B cell (primary cell): ENCODE data around the gene C12orf57. TPM values are rescaled to one million over a fixed set of nuclear protein-coding genes. Genes with fewer than 3 reads are reported as not detected.
A peak's percentile ranks its signal among the peaks of the same experiment; 100 is the strongest.

ENCODE experiments used
- ATAC-seq: fragments of 200-7000 bp; cut with Tn5 transposase; one replicate; pipeline ENCODE4 v1.10.0; 2021; ENCODE audit warnings: low read depth, mild to moderate bottlenecking, moderate number of reproducible peaks, moderate library complexity
- CTCF ChIA-PET: fragments of 350-600 bp; sonication (Branson Sonifier 250); formaldehyde crosslinking; loops from one replicate; lab custom pipeline; 2021; ENCODE audit warnings: antibody characterized with exemption, inconsistent platforms; lab: Charles Lee
- POLR2A ChIA-PET: fragments of 350-600 bp; sonication (Branson Sonifier 250); formaldehyde crosslinking; loops from one replicate; lab custom pipeline; 2021; ENCODE audit warnings: antibody characterized with exemption; lab: Charles Lee
- DNase-seq: peaks from one replicate; pipeline ENCODE4 v3.0.0; 2013
- H2AFZ ChIP-seq: 2 replicates; pipeline ENCODE4 v1.6.1; 2012; ENCODE audit warnings: mild to moderate bottlenecking, low read depth, low read length; ENCODE audit not compliant: insufficient read depth, poor library complexity, severe bottlenecking
- H3K27ac ChIP-seq, 2 donors: 1 replicate in 1 of 2; 2 replicates in 1 of 2; pipeline ENCODE4 v1.5.1; 2012 to 2013; ENCODE audit warnings: low read length in 2 of 2, mild to moderate bottlenecking in 2 of 2, moderate library complexity in 1 of 2
- H3K27me3 ChIP-seq, 4 experiments: fragments of 200-600 bp in 1 of 4; sonication (generic) in 1 of 4; replicated peaks in 1 of 4; 1 replicate in 2 of 4; 2 replicates in 2 of 4; pipeline versions ENCODE4 v1.6.1 to v1.7.0; 2013 to 2016; ENCODE audit warnings: low read length in 3 of 4, mild to moderate bottlenecking in 2 of 4, mixed read lengths in 1 of 4, moderate library complexity in 1 of 4; ENCODE audit not compliant: insufficient read depth in 4 of 4, control insufficient read depth in 3 of 4; ENCODE audit errors: control extremely low read depth in 1 of 4
- H3K36me3 ChIP-seq, 2 experiments: replicated peaks in 1 of 2; 1 replicate in 1 of 2; 2 replicates in 1 of 2; pipeline versions ENCODE4 v1.6.1 to v1.7.1; 2013; ENCODE audit warnings: low read length in 1 of 2; ENCODE audit not compliant: insufficient read depth in 2 of 2, control insufficient read depth in 1 of 2; ENCODE audit errors: control extremely low read depth in 1 of 2, extremely low read depth in 1 of 2
- H3K4me1 ChIP-seq, 2 donors: fragments of 200-600 bp in 1 of 2; sonication (generic) in 1 of 2; 1 replicate in 1 of 2; 2 replicates in 1 of 2; pipeline versions ENCODE4 v1.5.1 to v1.6.1; 2013 to 2017; ENCODE audit warnings: low read length in 2 of 2; ENCODE audit not compliant: control insufficient read depth in 2 of 2, insufficient read depth in 2 of 2
- H3K4me2 ChIP-seq: replicated peaks from 2 replicates; pipeline ENCODE3; 2012; ENCODE audit warnings: mild to moderate bottlenecking, low read depth, low read length; ENCODE audit not compliant: poor library complexity, severe bottlenecking
- H3K4me3 ChIP-seq, 5 experiments: fragments of 200-600 bp in 1 of 5; sonication (generic) in 1 of 5; 1 replicate in 3 of 5; 2 replicates in 2 of 5; pipeline versions ENCODE4 v1.5.1 to v1.7.0; 2011 to 2016; ENCODE audit warnings: low read length in 4 of 5, mild to moderate bottlenecking in 4 of 5, low read depth in 2 of 5, control low read depth in 1 of 5, moderate library complexity in 1 of 5; ENCODE audit not compliant: insufficient read depth in 1 of 5; ENCODE audit errors: control extremely low read depth in 1 of 5, extremely low read depth in 1 of 5
- H3K79me2 ChIP-seq: fragments of 200-600 bp; sonication (generic); one replicate; pipeline ENCODE4 v1.6.0; 2016; ENCODE audit warnings: low read length; ENCODE audit not compliant: control insufficient read depth, insufficient read depth
- H3K9ac ChIP-seq: fragments of 200-600 bp; sonication (generic); 2 replicates; pipeline ENCODE4 v1.6.1; 2017; ENCODE audit warnings: mild to moderate bottlenecking, low read length, moderate library complexity
- H3K9me3 ChIP-seq, 3 donors: one replicate each; pipeline versions ENCODE4 v1.6.1 to v1.7.1; 2013; ENCODE audit warnings: low read length in 2 of 3; ENCODE audit not compliant: control insufficient read depth in 2 of 3, insufficient read depth in 1 of 3; ENCODE audit errors: control extremely low read depth in 1 of 3
- H4K20me1 ChIP-seq: 2 replicates; pipeline ENCODE4 v1.6.0; 2012; ENCODE audit warnings: mild to moderate bottlenecking, low read length; ENCODE audit not compliant: insufficient read depth, control insufficient read depth, poor library complexity, severe bottlenecking
- H3K27ac Mint-ChIP-seq: one replicate; pipeline ENCODE4 v1.8.0; 2021; ENCODE audit warnings: mixed read lengths
- H3K27me3 Mint-ChIP-seq: one replicate; pipeline ENCODE4 v1.8.0; 2021; ENCODE audit warnings: mixed read lengths
- H3K4me1 Mint-ChIP-seq: one replicate; pipeline ENCODE4 v1.8.0; 2021; ENCODE audit warnings: mixed read lengths
- H3K4me3 Mint-ChIP-seq: one replicate; pipeline ENCODE4 v1.8.0; 2021; ENCODE audit warnings: mixed read lengths
- H3K9me3 Mint-ChIP-seq: one replicate; pipeline ENCODE4 v1.8.0; 2022; ENCODE audit warnings: mixed read lengths; ENCODE audit not compliant: insufficient read depth
- EZH2 ChIP-seq: IDR thresholded peaks from 2 replicates; pipeline ENCODE4 v1.6.1; 2012; ENCODE audit warnings: borderline replicate concordance, low read depth, mild to moderate bottlenecking, moderate library complexity, low read length; ENCODE audit not compliant: insufficient read depth, poor library complexity, severe bottlenecking
- WGBS: methylation state at CpG from one replicate; pipeline ENCODE4 v1.1.5; 2013; ENCODE audit warnings: missing lambda C conversion rate; ENCODE audit not compliant: insufficient coverage; 5-methylcytosine and 5-hydroxymethylcytosine counted together
- intact Hi-C: fragments of 100-400 bp; cut with micrococcal nuclease; formaldehyde crosslinking; loops from one replicate; pipeline ENCODE4 v1.10.0; 2022
- polyA plus RNA-seq: library from polyadenylated mRNA; depleted of rRNA; stranded (reverse); fragments of >200 nt; gene quantifications from 2 replicates; pipeline ENCODE4 v1.2.3, GENCODE V29; 2012
- total RNA-seq, 2 donors: library from RNA; stranded (reverse); fragments of 120-200 nt in 1 of 2; gene quantifications; 1 replicate in 1 of 2; 2 replicates in 1 of 2; pipeline versions ENCODE4 v1.2.3 to v1.2.4, GENCODE V29; 2013 to 2022
- TF ChIP-seq, protein P1 (sequence below): fragments of 200-600 bp; IDR thresholded peaks from one replicate; pipeline ENCODE4 v1.8.0; 2022; ENCODE audit warnings: antibody characterized with exemption, mild to moderate bottlenecking

Gene C12orf57
- total and polyA plus RNA-seq, 2 donors (not counting 1 experiment from before 2014, with no cell fraction given) = 90.9 to 460 TPM

DNA sequence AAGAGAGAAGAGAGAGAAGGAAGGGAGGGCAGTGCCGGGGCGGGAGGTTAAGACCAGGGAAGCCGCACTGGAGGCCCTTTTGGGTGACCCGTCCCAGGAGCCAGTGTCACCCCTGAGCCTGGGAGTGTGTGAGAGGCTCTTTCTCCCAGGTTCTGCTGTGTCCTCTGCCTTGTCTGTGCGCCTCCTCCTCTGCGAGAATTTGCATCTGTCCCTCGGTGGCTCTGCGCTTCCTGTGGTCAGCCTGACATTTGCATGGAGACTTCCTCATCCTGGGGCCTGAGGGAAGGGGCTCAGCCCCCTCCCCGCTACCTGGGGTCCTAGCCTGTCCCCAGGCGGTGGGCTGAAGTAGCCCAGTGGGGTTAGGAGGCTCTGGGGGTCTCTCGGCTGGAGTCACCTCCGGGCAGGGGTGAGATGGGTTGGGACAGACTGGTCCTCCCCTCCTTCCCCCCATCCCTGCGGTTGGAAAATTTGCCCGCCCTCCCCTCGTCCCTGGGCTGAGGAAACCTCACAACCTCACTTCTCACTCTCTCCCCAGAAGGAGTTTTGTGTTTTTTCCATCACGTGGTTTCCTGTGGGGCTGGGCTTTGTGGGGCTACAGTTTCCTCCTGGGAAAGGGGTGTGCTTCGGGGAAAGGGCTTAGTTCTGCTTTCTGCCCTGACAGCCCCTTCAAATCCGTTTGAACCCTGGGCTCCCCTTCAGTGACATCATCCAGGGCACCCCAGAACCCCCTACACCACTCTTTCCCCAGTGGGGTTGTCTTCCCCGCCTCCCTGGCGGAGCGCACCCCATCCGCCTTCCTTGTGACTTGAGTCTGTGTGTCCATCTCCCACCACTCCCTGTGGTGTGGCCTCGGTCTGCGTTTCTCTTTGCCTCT is 9.9 kb downstream of the C12orf57 start:
- Mint-ChIP-seq H3K27me3 (no peaks in the 10 kb centered on the region), H3K27ac (peak overlapping the region; percentile 98)
- intact Hi-C loops = loop anchor here (1.0 kb wide), 1 partner anchor 7 kb away; no protein-coding TSS in a partner anchor

More for the DNA sequence above, 9.9 kb downstream of the C12orf57 start:
- TF ChIP-seq, protein P1, sequence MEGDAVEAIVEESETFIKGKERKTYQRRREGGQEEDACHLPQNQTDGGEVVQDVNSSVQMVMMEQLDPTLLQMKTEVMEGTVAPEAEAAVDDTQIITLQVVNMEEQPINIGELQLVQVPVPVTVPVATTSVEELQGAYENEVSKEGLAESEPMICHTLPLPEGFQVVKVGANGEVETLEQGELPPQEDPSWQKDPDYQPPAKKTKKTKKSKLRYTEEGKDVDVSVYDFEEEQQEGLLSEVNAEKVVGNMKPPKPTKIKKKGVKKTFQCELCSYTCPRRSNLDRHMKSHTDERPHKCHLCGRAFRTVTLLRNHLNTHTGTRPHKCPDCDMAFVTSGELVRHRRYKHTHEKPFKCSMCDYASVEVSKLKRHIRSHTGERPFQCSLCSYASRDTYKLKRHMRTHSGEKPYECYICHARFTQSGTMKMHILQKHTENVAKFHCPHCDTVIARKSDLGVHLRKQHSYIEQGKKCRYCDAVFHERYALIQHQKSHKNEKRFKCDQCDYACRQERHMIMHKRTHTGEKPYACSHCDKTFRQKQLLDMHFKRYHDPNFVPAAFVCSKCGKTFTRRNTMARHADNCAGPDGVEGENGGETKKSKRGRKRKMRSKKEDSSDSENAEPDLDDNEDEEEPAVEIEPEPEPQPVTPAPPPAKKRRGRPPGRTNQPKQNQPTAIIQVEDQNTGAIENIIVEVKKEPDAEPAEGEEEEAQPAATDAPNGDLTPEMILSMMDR = no peak
- TF ChIP-seq EZH2 = no peak
- no peak overlapping the region for H2AFZ ChIP-seq
- H3K27me3 ChIP-seq = no peaks in the 10 kb centered on the region
- H3K9me3 Mint-ChIP-seq = no peaks in the 10 kb centered on the region
- H3K4me1 Mint-ChIP-seq = peaks cover 88% of the 10 kb centered on the region
- H3K4me1 ChIP-seq = peaks cover 71 to 76% of the 10 kb centered on the region in 2 donors
- peaks cover 0 to 68% of the 10 kb centered on the region in 2 experiments for H3K36me3 ChIP-seq
- H3K4me3 ChIP-seq = peak overlapping the region; percentile 88 to 98 (median 92)
- ChIA-PET CTCF (interaction anchor here (2.7 to 16.6 kb wide), 5 partner anchors 7 to 81 kb away, joined by 9 to 944 read pairs (median 17); partner anchors contain the start of genes C12orf57, PTPN6, RNU7-1 and SPSB2), POLR2A (interaction anchor here (18.2 to 18.5 kb wide), 2 partner anchors 4 to 9 kb away, joined by 662 read pairs; partner anchors contain the start of genes C12orf57, PTPN6 and RNU7-1)
- H3K9ac ChIP-seq = peak overlapping the region; percentile 95
- DNase-seq (peak; percentile 89), ATAC-seq (peak; percentile 42)
- no peaks in the 10 kb centered on the region for H3K9me3 ChIP-seq
- H3K4me3 Mint-ChIP-seq = peak overlapping the region; percentile 98
- WGBS = under 1% methylated on average over 17 of the region's 24 CpGs
- H3K4me2 ChIP-seq = peak overlapping the region; percentile 92
- peaks cover 58% of the 10 kb centered on the region for H4K20me1 ChIP-seq
- H3K27ac ChIP-seq = peak overlapping the region; percentile 84 to 99
- peaks cover 89% of the 10 kb centered on the region for H3K79me2 ChIP-seq
